HepG2 (cell line): Measurements from ENCODE around the gene CSNK1G1. TPM values are rescaled to one million over a fixed set of nuclear protein-coding genes. Genes with fewer than 3 reads are reported as not detected.

ENCODE experiments used
- ARHGAP35 ChIP-seq: sonication (generic); formaldehyde crosslinking; IDR thresholded peaks from 2 replicates; pipeline ENCODE4 v1.9.0; 2022; ENCODE audit warnings: mild to moderate bottlenecking, inconsistent platforms, moderate library complexity, missing genetic modification reagents, borderline replicate concordance
- ATRX ChIP-seq: sonication (generic); formaldehyde crosslinking; IDR thresholded peaks from 2 replicates; pipeline ENCODE4 v1.4.0; 2020; ENCODE audit warnings: missing genetic modification reagents, borderline replicate concordance
- BATF2 ChIP-seq: sonication (generic); formaldehyde crosslinking; IDR thresholded peaks from 2 replicates; pipeline ENCODE4 v1.8.0; 2022; ENCODE audit warnings: mild to moderate bottlenecking, missing genetic modification reagents, moderate library complexity
- CBX1 ChIP-seq: IDR thresholded peaks from one replicate; pipeline ENCODE4 v1.6.1; 2016; ENCODE audit warnings: antibody characterized with exemption, low read depth
- CHCHD3 ChIP-seq: sonication (generic); formaldehyde crosslinking; IDR thresholded peaks from 2 replicates; pipeline ENCODE4 v1.8.0; 2022; ENCODE audit warnings: mild to moderate bottlenecking, missing genetic modification reagents, moderate library complexity
- DPF2 ChIP-seq: sonication (generic); formaldehyde crosslinking; IDR thresholded peaks from 2 replicates; pipeline ENCODE4 v1.4.0; 2020; ENCODE audit warnings: mild to moderate bottlenecking, low read depth, missing genetic modification reagents, borderline replicate concordance
- HNRNPUL1 ChIP-seq: fragments of 200-400 bp; formaldehyde crosslinking; IDR thresholded peaks from 2 replicates; pipeline ENCODE4 v1.6.1; 2017; ENCODE audit warnings: low read depth, mild to moderate bottlenecking, low read length, moderate library complexity
- HOXD1 ChIP-seq: sonication (generic); formaldehyde crosslinking; IDR thresholded peaks from 2 replicates; pipeline ENCODE4 v1.5.0; 2020; ENCODE audit warnings: missing genetic modification reagents
- MAFG ChIP-seq: sonication (generic); formaldehyde crosslinking; IDR thresholded peaks from 2 replicates; pipeline ENCODE4 v1.5.1; 2020; ENCODE audit warnings: mild to moderate bottlenecking, missing genetic modification reagents
- MED1 ChIP-seq: sonication (generic); formaldehyde crosslinking; IDR thresholded peaks from 2 replicates; pipeline ENCODE4 v1.4.0; 2020; ENCODE audit warnings: missing genetic modification reagents
- MYNN ChIP-seq: sonication (generic); formaldehyde crosslinking; IDR thresholded peaks from 2 replicates; pipeline ENCODE4 v1.4.0; 2020; ENCODE audit warnings: mild to moderate bottlenecking, low read depth, missing genetic modification reagents
- NBN ChIP-seq: fragments of 450-650 bp; conservative IDR thresholded peaks from 2 replicates; pipeline ENCODE4 v1.6.1; 2017
- NFIB ChIP-seq: sonication (generic); formaldehyde crosslinking; IDR thresholded peaks from 2 replicates; pipeline ENCODE4 v1.9.0; 2021; ENCODE audit warnings: missing genetic modification reagents, mild to moderate bottlenecking, borderline replicate concordance
- PAXIP1 ChIP-seq: sonication (generic); formaldehyde crosslinking; conservative IDR thresholded peaks from 2 replicates; pipeline ENCODE4 v1.4.0; 2020; ENCODE audit warnings: mild to moderate bottlenecking, missing genetic modification reagents, moderate library complexity
- PRPF4 ChIP-seq: fragments of 200-400 bp; formaldehyde crosslinking; IDR thresholded peaks from 2 replicates; pipeline ENCODE4 v1.6.1; 2016; ENCODE audit warnings: low read length, low read depth; ENCODE audit not compliant: poor library complexity, severe bottlenecking
- SOX6 ChIP-seq, 2 experiments: fragments of 450-650 bp in 1 of 2; sonication (generic) in 1 of 2; formaldehyde crosslinking in 1 of 2; IDR thresholded peaks; 2 replicates each; pipeline versions ENCODE4 v1.4.0 to v1.6.1; 2017 to 2020; ENCODE audit warnings: antibody characterized with exemption in 1 of 2, mild to moderate bottlenecking in 1 of 2, missing genetic modification reagents in 1 of 2
- TGIF2 ChIP-seq: IDR thresholded peaks from 2 replicates; pipeline ENCODE4 v1.6.1; 2016; ENCODE audit warnings: control low read depth, missing compliant biosample characterization
- ZNF335 ChIP-seq: sonication (generic); formaldehyde crosslinking; IDR thresholded peaks from 2 replicates; pipeline ENCODE4 v1.4.0; 2020; ENCODE audit warnings: missing genetic modification reagents
- ZNF629 ChIP-seq: sonication (generic); formaldehyde crosslinking; conservative IDR thresholded peaks from 2 replicates; pipeline ENCODE4 v1.5.0; 2020; ENCODE audit warnings: missing genetic modification reagents
- ZNF720 ChIP-seq: sonication (generic); formaldehyde crosslinking; IDR thresholded peaks from 2 replicates; pipeline ENCODE4 v1.4.0; 2020; ENCODE audit warnings: missing genetic modification reagents
- ZNF878 ChIP-seq: sonication (generic); formaldehyde crosslinking; IDR thresholded peaks from 2 replicates; pipeline ENCODE4 v1.8.1; 2023; ENCODE audit warnings: mild to moderate bottlenecking, missing genetic modification reagents, moderate library complexity
- polyA plus RNA-seq, 8 experiments: library from polyadenylated mRNA; depleted of rRNA in 3 of 8; stranded (reverse) in 7 of 8; unstranded in 1 of 8; fragments of >200 nt; fragmentation: Illumina TruSeq in 4 of 8; extraction: Trizol in 4 of 8; gene quantifications; 2 replicates each; pipeline versions ENCODE4 v1.2.1 to v1.2.3, GENCODE V29; 2011 to 2016; ENCODE audit warnings: low read depth in 4 of 8, missing spikeins in 1 of 8, mixed read lengths in 1 of 8; ENCODE audit not compliant: insufficient read depth in 1 of 8
- total RNA-seq, 5 experiments: library from RNA; depleted of rRNA; stranded (reverse); fragments of >200 nt; fragmentation: Illumina TruSeq; extraction: Trizol; gene quantifications; 2 replicates each; pipeline ENCODE4 v1.2.3, GENCODE V29; 2016; ENCODE audit warnings: low read depth in 1 of 5
- TF ChIP-seq, protein P1 (sequence below): sonication (generic); formaldehyde crosslinking; IDR thresholded peaks from 2 replicates; pipeline ENCODE4 v1.5.1; 2020; ENCODE audit warnings: mild to moderate bottlenecking, moderate library complexity, missing genetic modification reagents
- TF ChIP-seq, protein P2 (sequence below): sonication (generic); formaldehyde crosslinking; IDR thresholded peaks from 2 replicates; pipeline ENCODE4 v1.5.1; 2020; ENCODE audit warnings: missing genetic modification reagents, mild to moderate bottlenecking, borderline replicate concordance
- TF ChIP-seq, protein P3 (sequence below): sonication (generic); formaldehyde crosslinking; IDR thresholded peaks from 2 replicates; pipeline ENCODE4 v1.5.0; 2020; ENCODE audit warnings: mild to moderate bottlenecking, low read depth, missing genetic modification reagents, borderline replicate concordance

The CSNK1G1 gene
- total and polyA plus RNA-seq, 2 of the 13 experiments (the other 11 are each of a cell fraction or from before 2014, with no cell fraction given) = 8.5 to 12.6 TPM

DNA sequence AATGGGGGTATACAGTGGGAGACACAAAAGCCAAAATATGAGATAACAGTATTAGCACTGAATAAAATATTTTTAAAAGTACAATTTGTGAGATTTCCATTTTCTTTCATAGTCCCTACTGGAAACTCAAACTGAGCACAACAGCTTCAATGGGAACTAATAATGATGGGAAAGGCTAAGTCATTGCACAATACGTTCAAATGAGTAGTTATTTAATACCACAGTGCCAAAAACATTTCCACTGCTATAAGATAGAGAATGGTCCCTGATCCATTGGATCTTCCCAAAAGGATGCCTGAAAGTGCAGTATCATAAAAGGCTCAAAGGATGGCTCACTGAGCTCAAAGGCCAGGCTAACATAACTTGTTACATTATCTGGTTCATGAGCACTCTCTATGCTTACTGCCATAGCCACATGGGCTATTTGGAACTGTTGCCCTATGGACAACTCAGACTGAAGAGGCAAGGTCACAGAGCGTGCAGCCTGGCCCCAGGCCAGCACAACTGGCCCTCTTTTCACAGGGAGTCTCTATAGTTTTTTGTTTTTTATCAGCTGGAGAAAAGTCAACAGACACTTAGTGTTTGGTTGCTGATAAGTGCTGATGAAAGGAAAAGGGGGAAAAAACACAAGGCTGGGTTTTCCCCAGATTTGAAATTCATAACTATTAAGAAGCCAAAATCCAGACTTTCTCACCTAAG lies 139.1 kb downstream of the CSNK1G1 start (continued):
- TF ChIP-seq, protein P1, sequence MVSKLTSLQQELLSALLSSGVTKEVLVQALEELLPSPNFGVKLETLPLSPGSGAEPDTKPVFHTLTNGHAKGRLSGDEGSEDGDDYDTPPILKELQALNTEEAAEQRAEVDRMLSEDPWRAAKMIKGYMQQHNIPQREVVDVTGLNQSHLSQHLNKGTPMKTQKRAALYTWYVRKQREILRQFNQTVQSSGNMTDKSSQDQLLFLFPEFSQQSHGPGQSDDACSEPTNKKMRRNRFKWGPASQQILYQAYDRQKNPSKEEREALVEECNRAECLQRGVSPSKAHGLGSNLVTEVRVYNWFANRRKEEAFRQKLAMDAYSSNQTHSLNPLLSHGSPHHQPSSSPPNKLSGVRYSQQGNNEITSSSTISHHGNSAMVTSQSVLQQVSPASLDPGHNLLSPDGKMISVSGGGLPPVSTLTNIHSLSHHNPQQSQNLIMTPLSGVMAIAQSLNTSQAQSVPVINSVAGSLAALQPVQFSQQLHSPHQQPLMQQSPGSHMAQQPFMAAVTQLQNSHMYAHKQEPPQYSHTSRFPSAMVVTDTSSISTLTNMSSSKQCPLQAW = peak; percentile 86
- TF ChIP-seq, protein P2, sequence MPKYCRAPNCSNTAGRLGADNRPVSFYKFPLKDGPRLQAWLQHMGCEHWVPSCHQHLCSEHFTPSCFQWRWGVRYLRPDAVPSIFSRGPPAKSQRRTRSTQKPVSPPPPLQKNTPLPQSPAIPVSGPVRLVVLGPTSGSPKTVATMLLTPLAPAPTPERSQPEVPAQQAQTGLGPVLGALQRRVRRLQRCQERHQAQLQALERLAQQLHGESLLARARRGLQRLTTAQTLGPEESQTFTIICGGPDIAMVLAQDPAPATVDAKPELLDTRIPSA = no peak
- no peak for TF ChIP-seq ARHGAP35
- no peak for TF ChIP-seq NBN
- TF ChIP-seq ZNF878 (CRISPR knock-in tag) = peak; percentile 92
- TF ChIP-seq ZNF720 (CRISPR knock-in tag) = no peak
- TF ChIP-seq ZNF629 = no peak
- TF ChIP-seq BATF2 (CRISPR knock-in tag) = no peak
- peak; percentile 90 for TF ChIP-seq MED1 (CRISPR knock-in tag)
- TF ChIP-seq HNRNPUL1 = no peak
- no peak for TF ChIP-seq MYNN (CRISPR knock-in tag)
- TF ChIP-seq, protein P3, sequence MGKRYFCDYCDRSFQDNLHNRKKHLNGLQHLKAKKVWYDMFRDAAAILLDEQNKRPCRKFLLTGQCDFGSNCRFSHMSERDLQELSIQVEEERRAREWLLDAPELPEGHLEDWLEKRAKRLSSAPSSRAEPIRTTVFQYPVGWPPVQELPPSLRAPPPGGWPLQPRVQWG (CRISPR knock-in tag) = no peak
- TF ChIP-seq DPF2 = peak; percentile 91
- TF ChIP-seq PAXIP1 (CRISPR knock-in tag) = peak; percentile 94
- no peak for TF ChIP-seq MAFG (CRISPR knock-in tag)
- no peak for TF ChIP-seq SOX6 (IDR thresholded peaks at IDR 0.05)
- peak; percentile 97 for TF ChIP-seq SOX6 (CRISPR knock-in tag; IDR thresholded peaks at IDR 0.05)
- TF ChIP-seq TGIF2 (CRISPR knock-in tag) = peak; percentile 82; the same call in 1 of the 2 replicates
- no peak for TF ChIP-seq NFIB (CRISPR knock-in tag)
- no peak for TF ChIP-seq HOXD1
- no peak for TF ChIP-seq PRPF4
- no peak for TF ChIP-seq ZNF335 (CRISPR knock-in tag)
- no peak for TF ChIP-seq ATRX
- TF ChIP-seq CBX1 = no peak
- TF ChIP-seq CHCHD3 (CRISPR knock-in tag) = no peak
